LNCaP clone FGC (cell line): Measurements from ENCODE around the gene DMXL2.

Experiments
- DNase-seq: peaks from one replicate; pipeline ENCODE4 v3.0.0-alpha.2; 2011; ENCODE audit warnings: low read depth
- H3K4me3 ChIP-seq: 2 replicates; pipeline ENCODE4 v1.5.1; 2011; ENCODE audit warnings: mild to moderate bottlenecking, low read depth, low read length, control low read depth
- TF ChIP-seq, protein P1 (sequence below): IDR thresholded peaks from 2 replicates; pipeline ENCODE4 v1.5.1; 2012; ENCODE audit warnings: mild to moderate bottlenecking; ENCODE audit not compliant: control insufficient read depth, insufficient read depth; ENCODE audit errors: extremely low read depth

Gene DMXL2

GRCh38 chr15:51642696-51643095 is 20.1 kb upstream of the DMXL2 start:
- TF ChIP-seq, protein P1, sequence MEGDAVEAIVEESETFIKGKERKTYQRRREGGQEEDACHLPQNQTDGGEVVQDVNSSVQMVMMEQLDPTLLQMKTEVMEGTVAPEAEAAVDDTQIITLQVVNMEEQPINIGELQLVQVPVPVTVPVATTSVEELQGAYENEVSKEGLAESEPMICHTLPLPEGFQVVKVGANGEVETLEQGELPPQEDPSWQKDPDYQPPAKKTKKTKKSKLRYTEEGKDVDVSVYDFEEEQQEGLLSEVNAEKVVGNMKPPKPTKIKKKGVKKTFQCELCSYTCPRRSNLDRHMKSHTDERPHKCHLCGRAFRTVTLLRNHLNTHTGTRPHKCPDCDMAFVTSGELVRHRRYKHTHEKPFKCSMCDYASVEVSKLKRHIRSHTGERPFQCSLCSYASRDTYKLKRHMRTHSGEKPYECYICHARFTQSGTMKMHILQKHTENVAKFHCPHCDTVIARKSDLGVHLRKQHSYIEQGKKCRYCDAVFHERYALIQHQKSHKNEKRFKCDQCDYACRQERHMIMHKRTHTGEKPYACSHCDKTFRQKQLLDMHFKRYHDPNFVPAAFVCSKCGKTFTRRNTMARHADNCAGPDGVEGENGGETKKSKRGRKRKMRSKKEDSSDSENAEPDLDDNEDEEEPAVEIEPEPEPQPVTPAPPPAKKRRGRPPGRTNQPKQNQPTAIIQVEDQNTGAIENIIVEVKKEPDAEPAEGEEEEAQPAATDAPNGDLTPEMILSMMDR = no peak
- no peak overlapping the region for H3K4me3 ChIP-seq
- DNase-seq = no peak

DNA sequence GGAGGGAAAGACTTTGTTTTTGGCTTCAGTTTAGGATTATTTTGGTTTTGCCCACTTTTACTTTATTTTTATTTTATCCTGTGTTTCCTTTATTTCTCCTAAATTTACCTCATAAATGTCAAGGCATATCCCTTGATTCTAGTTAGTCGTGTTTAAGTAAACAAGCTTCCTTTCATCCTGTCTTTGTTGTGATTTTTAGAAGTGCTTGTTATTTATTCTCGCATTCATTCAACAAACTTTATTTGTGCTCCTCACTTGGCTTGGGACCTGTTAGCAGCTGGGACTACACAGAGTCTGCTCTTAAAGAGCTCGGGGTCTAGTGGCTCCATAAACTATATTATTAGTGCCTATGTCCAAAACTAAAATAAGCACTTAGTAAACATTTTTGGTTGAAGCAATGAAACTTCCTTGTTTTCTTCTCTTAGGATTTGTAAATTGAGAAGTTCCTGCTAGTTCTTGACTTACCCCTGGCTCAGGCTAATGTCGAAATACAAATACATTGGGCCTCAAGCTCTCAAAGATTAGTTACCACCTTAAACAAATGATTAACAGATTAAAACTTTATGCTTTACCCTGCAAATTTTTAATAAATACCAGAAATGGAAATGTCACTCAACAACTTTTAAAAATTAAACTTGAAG is 19.0 kb upstream of the DMXL2 start:
- DNase-seq = no peak
- no peak overlapping the region for H3K4me3 ChIP-seq
- TF ChIP-seq, protein P1 = no peak

GRCh38 chr15:51634591-51635198 is 12.1 kb upstream of the DMXL2 start:
- DNase-seq = no peak
- no peak overlapping the region for H3K4me3 ChIP-seq
- TF ChIP-seq, protein P1 = no peak

GRCh38 chr15:51629612-51630011 is 7.0 kb upstream of the DMXL2 start:
- no peak for DNase-seq
- TF ChIP-seq, protein P1 = no peak
- H3K4me3 ChIP-seq = no peak overlapping the region

GRCh38 chr15:51625236-51625635 is 2.7 kb upstream of the DMXL2 start:
- TF ChIP-seq, protein P1 = no peak
- DNase-seq = no peak
- H3K4me3 ChIP-seq = no peak overlapping the region

DNA sequence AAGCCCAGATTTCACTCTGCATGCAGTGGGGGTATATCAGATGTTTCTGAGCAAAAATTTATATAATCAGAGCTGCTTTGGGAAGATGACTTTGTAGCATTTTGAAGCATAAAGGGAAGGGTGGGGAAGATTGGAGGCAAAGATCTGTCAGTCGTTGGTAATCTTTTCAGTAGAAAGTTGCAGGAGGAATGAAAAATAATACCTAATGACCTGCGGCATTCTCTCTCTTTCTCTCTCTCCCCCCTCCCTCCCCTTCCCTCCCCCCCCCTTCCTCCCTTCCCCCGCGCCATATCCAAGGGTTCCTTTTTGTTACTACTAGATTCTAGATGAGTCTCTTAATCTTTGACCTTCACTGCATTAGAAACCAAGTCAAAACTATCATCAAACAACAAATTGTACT is 1.5 kb upstream of the DMXL2 start:
- DNase-seq = no peak
- peak overlapping the region; percentile 80 for H3K4me3 ChIP-seq
- TF ChIP-seq, protein P1 = no peak
